Muscle layer of duodenum (tissue), 2 donors: ENCODE results near the gene PSORS1C2.
A peak's percentile ranks its signal among the peaks of the same experiment; 100 is the strongest.

Experiments
- H3K27ac ChIP-seq: one replicate; pipeline ENCODE4 v1.7.0; 2013; ENCODE audit warnings: mild to moderate bottlenecking, low read length
- H3K27me3 ChIP-seq: one replicate; pipeline ENCODE4 v1.7.0; 2013; ENCODE audit warnings: low read depth, mild to moderate bottlenecking, control low read depth, low read length
- H3K36me3 ChIP-seq, 2 donors: one replicate each; pipeline ENCODE4 v1.7.0; 2013; ENCODE audit warnings: low read length in 2 of 2, control low read depth in 1 of 2, mild to moderate bottlenecking in 1 of 2; ENCODE audit not compliant: insufficient read depth in 2 of 2, control insufficient read depth in 1 of 2
- H3K4me1 ChIP-seq, 2 donors: one replicate each; pipeline ENCODE4 v1.7.0; 2013; ENCODE audit warnings: low read length in 2 of 2, mild to moderate bottlenecking in 2 of 2, control low read depth in 1 of 2, moderate library complexity in 1 of 2; ENCODE audit not compliant: insufficient read depth in 2 of 2, control insufficient read depth in 1 of 2
- H3K4me3 ChIP-seq, 2 donors: one replicate each; pipeline ENCODE4 v1.7.0; 2013; ENCODE audit warnings: low read length in 2 of 2, low read depth in 1 of 2, mild to moderate bottlenecking in 1 of 2
- H3K9me3 ChIP-seq, 2 donors: one replicate each; pipeline ENCODE4 v1.7.0; 2013; ENCODE audit warnings: low read length in 2 of 2, control low read depth in 1 of 2, mild to moderate bottlenecking in 1 of 2; ENCODE audit not compliant: control insufficient read depth in 1 of 2
- donor health status: healthy.

Gene PSORS1C2

GRCh38 chr6:31132806-31133205 is 6.1 kb downstream of the PSORS1C2 start:
- no peaks in the 10 kb centered on the region for H3K36me3 ChIP-seq
- no peak overlapping the region for H3K27ac ChIP-seq
- H3K9me3 ChIP-seq: no peaks in the 10 kb centered on the region
- no peak overlapping the region for H3K4me3 ChIP-seq
- H3K4me1 ChIP-seq: no peaks in the 10 kb centered on the region
- no peaks in the 10 kb centered on the region for H3K27me3 ChIP-seq

GRCh38 chr6:31131595-31131994 is 7.3 kb downstream of the PSORS1C2 start:
- Histone ChIP-seq H3K27me3 (no peaks in the 10 kb centered on the region), H3K4me1 (no peaks in the 10 kb centered on the region), H3K9me3 (no peaks in the 10 kb centered on the region), H3K27ac (no peak overlapping the region), H3K4me3 (no peak overlapping the region), H3K36me3 (no peaks in the 10 kb centered on the region)

- H3K36me3 ChIP-seq: no peaks in the 10 kb centered on the region
- H3K4me3 ChIP-seq: no peak overlapping the region
- no peaks in the 10 kb centered on the region for H3K27me3 ChIP-seq
- H3K4me1 ChIP-seq: peaks cover 0 to 4% of the 10 kb centered on the region in 2 donors
- H3K9me3 ChIP-seq: no peaks in the 10 kb centered on the region
- no peak overlapping the region for H3K27ac ChIP-seq
Measured at GRCh38 chr6:31130751-31131150, 8.1 kb downstream of the PSORS1C2 start.

- peaks cover 0 to 15% of the 10 kb centered on the region in 2 donors for H3K4me1 ChIP-seq
- no peak overlapping the region for H3K27ac ChIP-seq
- H3K4me3 ChIP-seq: no peak overlapping the region
- H3K27me3 ChIP-seq: no peaks in the 10 kb centered on the region
- no peaks in the 10 kb centered on the region for H3K36me3 ChIP-seq
- H3K9me3 ChIP-seq: no peaks in the 10 kb centered on the region
Measured at GRCh38 chr6:31129130-31129529, 9.7 kb downstream of the PSORS1C2 start.

GRCh38 chr6:31128093-31128676 is 10.7 kb downstream of the PSORS1C2 start:
- Histone ChIP-seq H3K36me3 (no peaks in the 10 kb centered on the region), H3K27me3 (no peaks in the 10 kb centered on the region), H3K4me1 (peaks cover 0 to 22% of the 10 kb centered on the region in 2 donors), H3K9me3 (no peaks in the 10 kb centered on the region), H3K4me3 (no peak overlapping the region), H3K27ac (no peak overlapping the region)

GRCh38 chr6:31126396-31127175 is 12.3 kb downstream of the PSORS1C2 start:
- Histone ChIP-seq H3K4me1 (peaks cover 0 to 36% of the 10 kb centered on the region in 2 donors), H3K4me3 (no peak overlapping the region), H3K36me3 (no peaks in the 10 kb centered on the region), H3K9me3 (no peaks in the 10 kb centered on the region), H3K27me3 (no peaks in the 10 kb centered on the region), H3K27ac (peak overlapping the region; percentile 51)

- Histone ChIP-seq H3K27me3 (no peaks in the 10 kb centered on the region), H3K4me3 (no peak overlapping the region), H3K27ac (no peak overlapping the region), H3K36me3 (no peaks in the 10 kb centered on the region), H3K9me3 (no peaks in the 10 kb centered on the region), H3K4me1 (peaks cover 0 to 36% of the 10 kb centered on the region in 2 donors)
Measured at GRCh38 chr6:31125586-31126363, 13.1 kb downstream of the PSORS1C2 start.

- H3K4me1 ChIP-seq: peaks cover 0 to 36% of the 10 kb centered on the region in 2 donors
- H3K27ac ChIP-seq: no peak overlapping the region
- no peaks in the 10 kb centered on the region for H3K9me3 ChIP-seq
- no peaks in the 10 kb centered on the region for H3K27me3 ChIP-seq
- H3K4me3 ChIP-seq: no peak overlapping the region
- no peaks in the 10 kb centered on the region for H3K36me3 ChIP-seq
Measured at GRCh38 chr6:31125162-31125561, 13.7 kb downstream of the PSORS1C2 start.

GRCh38 chr6:31122791-31123706 is 15.8 kb downstream of the PSORS1C2 start:
- H3K27ac ChIP-seq: no peak overlapping the region
- no peak overlapping the region for H3K4me3 ChIP-seq
- no peaks in the 10 kb centered on the region for H3K36me3 ChIP-seq
- no peaks in the 10 kb centered on the region for H3K9me3 ChIP-seq
- H3K4me1 ChIP-seq: peaks cover 0 to 36% of the 10 kb centered on the region in 2 donors
- H3K27me3 ChIP-seq: no peaks in the 10 kb centered on the region

GRCh38 chr6:31121131-31121790 is 17.6 kb downstream of the PSORS1C2 start:
- Histone ChIP-seq H3K4me3 (no peak overlapping the region), H3K36me3 (no peaks in the 10 kb centered on the region), H3K4me1 (peaks cover 0 to 40% of the 10 kb centered on the region in 2 donors), H3K9me3 (no peaks in the 10 kb centered on the region), H3K27ac (no peak overlapping the region), H3K27me3 (no peaks in the 10 kb centered on the region)
